GM21786 (cell line): ENCODE data around the gene PYCR2.
"Not testable (repeated sequence)": the region's sequence is repeated elsewhere in the genome, so short reads cannot be mapped to it uniquely, and the experiment has no call there.

Experiments
- ATAC-seq: cut with Tn5 transposase; IDR thresholded peaks from one replicate; pipeline ENCODE4 v1.9.1; 2021; ENCODE audit not compliant: unreplicated experiment

The PYCR2 gene

DNA sequence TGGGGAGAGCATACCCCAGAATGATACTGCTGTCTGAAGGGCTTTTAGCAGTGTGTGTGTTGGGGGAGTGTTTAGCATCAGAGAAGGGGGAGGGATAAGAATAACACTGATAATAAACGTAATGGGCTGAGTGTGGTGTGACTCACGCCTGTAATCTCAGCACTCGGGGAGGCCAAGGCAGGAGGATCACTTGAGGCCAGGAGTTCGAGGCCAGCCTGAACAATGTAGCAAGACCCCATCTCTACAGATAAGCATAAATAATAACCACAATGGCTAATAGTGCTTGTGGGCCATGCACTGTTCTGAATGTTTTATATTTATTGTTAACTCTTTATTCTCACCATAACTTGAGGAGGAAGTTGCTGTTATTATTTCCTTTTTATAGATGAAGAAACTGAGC, 19.5 kb upstream of the PYCR2 start:
- no peak for ATAC-seq

DNA sequence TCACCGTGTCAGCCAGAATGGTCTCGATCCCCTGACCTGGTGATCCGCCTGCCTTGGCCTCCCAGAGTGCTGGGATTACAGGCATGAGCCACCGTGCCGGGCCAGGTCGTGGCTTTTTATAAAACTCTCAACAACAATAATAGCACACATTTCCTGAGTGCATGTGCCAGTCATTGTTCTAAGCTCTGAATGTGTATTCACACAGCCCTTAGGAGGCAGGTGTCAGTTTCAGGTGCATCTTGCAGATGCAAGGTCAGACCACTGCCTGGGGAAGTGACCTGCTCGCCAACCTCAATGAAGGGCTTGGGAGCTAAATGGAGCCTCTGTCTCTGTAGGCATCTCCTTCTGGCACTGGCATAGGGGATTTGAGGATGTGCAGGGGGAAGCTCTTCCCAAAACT, 18.5 kb upstream of the PYCR2 start:
- ATAC-seq = peak; percentile 89

DNA sequence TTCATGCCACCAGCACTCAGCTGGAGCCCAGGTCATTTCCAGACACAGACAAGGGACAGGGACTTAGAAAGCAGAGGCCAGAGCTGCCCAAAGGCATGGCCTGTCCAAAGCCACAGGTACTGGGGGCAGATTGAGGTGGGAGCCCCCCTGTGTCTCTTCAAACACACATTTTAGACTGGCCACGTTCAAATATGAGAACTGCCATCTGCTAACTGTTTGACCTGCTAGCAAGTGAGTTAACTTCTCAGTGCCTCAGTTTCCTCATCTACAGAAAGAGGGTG, 17.8 kb upstream of the PYCR2 start:
- ATAC-seq = no peak

DNA sequence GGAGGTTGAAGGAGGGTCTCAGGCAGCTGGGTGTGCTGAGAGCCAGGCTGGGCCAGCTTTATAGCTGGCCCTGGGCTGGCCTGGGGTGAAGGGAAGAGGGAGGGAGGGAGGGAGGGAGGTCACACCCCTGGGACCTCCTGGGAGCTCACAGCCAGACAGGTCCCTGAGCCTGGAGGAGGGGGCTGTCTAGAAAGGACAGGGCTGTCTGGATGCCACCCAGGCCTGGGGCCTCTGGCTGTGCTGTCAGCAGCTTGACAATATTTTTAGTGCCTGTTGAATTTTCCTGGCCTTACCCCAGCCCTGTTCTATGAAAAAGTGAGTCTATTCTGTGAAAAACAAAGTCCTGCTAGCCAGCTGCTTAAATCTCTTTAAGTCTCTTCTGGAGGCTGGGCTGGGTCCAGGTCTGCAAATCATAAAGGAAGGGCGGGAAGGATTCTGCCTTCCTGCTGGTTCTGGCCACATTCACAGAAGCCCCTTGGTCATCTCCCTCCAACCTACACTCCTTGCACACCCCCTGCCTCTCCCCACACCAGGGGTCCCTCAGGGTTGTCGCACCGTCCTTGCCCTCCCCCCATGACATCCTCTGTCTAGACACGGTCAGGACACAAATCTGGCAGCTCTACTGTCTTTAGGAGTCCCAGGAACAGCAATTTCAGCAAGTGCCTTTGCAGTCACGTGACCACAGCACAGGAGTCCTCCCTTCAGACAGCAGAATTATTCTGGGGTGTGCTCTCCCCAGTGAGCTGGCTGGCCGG, 17.3 kb upstream of the PYCR2 start, which contains the start of gene LEFTY2:
Gene LEFTY2, minus strand, starts transcription at position 34 of the 755 bp plus-strand sequence. CDS start 80 bp downstream, outside the sequence.
- no peak for ATAC-seq

DNA sequence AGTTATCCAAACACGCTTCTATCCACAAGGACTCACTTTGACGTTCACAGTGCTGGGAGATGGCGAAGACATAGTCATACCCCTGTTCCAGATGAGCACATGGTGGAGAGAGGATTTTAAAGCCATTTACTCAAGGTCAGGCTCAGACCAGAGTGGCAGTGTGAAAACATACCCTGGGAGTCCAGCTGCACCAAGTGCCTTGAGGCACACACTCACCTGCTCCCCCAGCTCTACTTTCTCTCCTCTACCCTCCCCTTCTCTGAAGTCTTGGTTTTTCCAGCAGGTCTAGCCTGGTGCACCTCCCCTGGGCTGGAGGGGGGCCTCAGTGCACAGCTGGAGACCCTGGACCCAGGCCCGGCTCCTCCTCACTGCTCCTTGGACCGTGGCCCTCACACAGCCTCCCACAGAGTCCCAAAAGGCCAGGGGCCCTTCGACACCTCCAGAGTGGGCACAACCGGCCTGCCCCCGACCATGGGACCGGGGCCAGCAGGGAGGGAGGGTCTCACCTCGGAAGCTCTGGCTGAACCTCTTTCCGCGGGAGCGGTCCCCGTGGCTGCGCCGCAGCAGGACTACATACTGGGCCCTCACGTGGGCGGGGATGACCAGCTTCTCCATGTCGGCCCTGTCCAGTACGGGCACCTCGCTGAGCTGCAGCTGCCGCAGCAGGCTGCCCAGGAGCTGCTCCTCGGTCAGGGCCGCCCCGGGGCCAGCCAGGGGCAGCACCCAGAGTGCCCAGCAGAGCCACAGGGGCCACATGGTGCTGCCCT, 16.5 kb upstream of the PYCR2 start:
- ATAC-seq = no peak

DNA sequence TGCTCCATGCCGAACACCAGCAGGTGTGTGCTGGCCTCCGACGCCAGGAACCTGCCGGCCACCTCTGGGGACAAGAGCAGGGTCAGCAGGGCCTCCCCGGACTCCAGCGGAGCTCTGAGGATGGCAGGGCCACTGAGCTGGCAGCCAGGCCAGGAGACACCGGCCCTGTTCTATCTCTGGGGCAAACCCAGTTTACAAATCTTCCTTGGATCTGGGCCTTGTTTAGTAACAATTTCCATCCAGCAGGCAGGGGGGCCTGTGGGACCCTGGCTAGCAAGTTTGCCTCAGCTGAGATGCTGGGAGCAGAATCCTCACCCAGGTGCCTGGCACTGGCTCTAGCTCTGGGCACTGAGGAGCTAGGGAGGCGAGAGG, 15.9 kb upstream of the PYCR2 start:
- not testable (repeated sequence) for ATAC-seq

DNA sequence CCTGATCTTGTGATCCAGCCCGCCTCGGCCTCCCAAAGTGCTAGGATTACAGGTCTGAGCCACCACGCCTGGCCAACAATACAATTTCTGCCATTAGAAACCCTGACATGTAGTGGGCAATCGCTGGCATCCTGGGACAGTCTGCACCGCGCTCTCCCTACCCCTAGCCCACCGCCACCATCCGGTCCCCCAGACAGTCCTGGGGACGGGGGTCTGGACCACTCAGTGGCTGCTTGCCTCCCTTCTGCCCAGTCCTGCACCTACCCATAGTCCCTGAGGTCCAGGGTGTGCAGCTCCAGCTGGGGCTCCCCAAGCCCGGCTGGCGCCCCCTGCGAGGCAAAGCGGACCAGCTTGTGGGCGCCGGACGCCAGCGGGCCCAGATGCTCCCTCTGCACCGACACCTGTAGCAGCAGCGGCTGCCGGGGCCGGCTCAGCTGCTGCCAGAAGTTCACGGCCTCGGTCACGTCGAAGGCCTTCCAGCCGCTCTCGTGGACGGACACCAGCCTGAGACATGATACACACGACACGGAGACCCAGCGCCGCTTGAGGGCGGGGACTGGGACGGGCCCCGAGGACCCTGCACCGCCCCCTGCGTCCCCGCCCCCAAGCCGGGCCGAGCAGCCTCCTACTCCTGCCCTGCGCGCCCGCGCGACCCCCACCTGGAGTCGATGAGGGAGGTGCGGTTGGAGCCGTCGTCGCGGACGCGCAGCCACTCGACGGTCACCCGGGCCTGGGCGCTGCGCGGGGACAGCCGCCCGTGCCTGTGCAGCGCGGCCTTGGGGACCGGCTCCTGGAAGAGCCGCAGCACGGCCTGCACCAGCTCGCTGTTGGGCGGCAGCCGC, 15.3 kb upstream of the PYCR2 start:
- not testable (repeated sequence) for ATAC-seq

DNA sequence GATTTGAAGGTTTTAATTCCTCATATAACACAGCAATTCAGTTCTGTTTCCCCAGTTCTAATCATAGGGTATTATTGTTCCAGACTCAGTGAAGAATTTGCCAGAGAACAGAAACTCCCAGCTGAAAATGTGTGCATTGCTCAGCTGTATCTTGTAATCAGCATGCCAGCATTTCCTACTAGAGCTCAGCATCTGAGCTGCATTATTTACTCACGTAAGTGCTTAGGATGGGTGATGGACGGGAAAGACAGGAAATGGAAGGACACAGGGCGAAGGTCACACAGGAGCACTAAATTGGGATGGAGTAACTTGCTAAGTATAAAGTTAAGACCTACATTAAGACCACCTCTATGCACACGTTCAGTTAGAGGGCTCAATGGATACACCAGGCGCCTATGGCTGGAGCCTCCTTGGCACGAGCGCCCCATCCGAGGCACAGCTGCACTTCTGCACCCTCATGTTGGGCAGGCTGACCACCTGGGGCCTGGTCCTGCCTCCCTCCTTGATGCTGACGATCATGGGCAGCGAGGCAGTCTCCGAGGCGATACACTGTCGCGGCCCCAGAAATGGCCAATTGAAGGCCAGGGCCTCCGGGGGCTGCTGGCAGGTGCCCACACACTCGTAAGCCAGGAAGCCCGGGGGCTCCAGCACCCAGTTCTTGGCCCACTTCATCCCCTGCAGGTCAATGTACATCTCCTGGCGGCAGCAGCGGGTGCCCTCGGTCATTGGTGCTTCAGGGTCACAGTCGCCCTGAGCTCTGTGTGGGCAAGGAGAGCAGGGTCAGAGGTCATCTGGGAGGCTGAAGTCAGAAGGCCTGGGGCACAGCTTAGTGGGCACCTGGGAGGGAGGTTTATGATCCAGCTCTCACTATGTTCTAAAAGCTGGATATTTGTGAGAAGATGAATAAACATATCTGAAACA, 13.3 kb upstream of the PYCR2 start:
- no peak for ATAC-seq

DNA sequence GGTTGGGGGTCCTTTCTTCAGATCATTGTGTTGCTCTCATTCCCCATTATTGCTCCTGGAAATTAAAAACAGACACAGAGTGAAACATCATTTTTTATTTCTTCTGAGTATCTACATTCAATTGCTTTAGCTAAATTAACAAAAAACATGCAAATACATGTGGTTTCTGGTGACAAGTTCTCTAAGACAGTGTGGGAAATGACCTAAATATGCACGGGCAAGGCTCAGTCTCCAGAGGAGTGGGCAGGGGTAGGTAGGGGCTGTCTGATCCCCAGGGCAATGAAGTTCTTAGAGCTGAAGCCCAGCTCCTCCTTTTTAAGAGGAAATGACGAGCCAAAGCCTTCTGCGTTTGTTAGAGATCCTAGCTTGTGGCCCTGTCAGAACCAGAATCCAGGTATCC, 12.5 kb upstream of the PYCR2 start:
- no peak for ATAC-seq

DNA sequence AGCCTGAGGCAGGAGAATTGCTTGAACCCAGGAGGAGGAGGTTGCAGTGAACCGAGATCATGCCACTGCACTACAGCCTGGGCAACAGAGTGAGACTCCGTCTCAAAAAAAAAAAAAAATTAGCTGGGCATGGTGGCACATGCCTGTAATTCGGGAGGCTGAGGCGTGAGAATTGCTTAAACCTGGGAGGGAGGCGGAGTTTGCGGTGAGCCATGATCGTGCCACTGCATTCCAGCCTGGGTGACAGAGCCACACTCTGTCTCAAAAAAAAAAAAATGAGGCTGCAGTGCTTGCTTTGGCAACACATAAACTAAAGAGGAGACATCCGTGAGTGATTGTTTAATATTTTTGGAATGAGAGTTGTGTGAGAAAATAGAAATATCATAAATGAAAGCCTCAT, 12.0 kb upstream of the PYCR2 start:
- not testable (repeated sequence) for ATAC-seq

DNA sequence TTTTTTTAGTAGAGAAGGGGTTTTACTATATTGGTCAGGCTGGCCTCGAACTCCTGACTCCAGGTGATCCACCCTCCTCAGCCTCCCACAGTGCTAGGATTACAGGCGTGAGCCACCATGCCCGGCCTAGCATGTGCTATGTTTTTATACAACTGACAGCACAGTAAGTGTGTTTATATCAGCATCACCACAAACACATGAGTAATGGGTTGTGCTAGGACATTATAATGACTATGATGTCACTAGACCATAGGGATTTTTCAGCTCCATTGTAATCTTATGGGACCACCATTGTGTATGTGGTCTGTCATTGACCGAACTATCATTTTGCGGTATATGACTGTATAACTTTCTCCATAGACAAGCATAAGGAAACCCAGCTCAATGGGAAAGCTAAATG, 10.7 kb upstream of the PYCR2 start:
- ATAC-seq = no peak

DNA sequence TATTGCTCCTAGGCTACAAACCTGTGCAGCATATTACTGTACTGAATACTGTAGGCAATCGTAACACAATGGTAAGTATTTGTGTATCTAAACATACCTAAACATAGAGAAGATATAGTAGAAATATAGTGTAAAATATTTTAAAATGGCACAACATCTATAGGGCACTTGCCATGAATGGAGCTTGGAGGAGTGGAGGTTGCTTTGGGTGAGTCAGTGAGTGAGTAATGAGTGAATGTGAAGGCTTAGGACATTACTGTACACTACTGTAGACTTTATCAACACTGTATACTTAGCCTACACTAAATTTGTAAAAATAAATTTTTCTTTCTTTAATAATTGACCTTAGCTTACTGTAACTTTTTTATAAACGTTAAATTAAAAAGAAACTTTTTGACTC, 9.0 kb upstream of the PYCR2 start:
- no peak for ATAC-seq

DNA sequence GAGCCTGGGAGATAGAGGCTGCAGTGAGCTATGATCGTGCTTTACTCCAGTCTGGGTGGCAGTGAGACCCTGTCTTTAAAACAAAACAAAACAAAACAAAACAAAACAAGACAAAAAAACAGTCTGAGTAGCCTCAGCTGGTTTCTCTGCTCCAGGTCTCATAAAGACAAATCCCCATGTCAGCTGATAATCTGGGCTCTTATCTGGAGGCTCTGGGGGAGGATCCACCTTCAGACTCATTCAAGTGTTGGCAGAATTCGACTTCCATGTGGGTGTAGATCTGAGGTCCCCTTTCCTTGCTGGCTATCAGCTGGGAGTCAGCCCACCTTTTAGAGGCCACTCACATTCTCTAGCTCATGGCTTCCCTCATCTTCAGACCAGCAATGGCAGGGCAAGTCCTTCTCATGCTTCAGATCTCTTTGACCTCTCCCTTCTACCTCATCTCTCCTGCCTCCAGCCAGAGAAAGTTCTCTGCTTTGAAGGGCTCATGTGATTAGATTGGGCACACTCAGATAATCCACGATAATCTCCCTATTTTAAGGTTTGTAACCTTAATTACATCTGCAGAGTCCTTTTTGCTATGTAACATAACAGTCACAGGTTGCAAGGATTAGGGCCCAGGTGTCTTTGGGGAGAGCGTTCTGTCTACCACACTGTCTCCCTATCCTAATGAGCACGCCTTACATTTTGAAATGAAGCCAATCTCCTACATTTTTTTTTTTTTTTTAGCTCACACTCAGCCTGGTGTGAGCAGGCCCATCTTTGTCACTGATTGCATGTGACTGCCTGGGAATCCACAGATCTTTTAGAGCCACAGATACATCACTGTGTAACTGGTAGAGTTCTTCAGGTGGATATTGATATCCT, 7.5 kb upstream of the PYCR2 start:
- no peak for ATAC-seq

DNA sequence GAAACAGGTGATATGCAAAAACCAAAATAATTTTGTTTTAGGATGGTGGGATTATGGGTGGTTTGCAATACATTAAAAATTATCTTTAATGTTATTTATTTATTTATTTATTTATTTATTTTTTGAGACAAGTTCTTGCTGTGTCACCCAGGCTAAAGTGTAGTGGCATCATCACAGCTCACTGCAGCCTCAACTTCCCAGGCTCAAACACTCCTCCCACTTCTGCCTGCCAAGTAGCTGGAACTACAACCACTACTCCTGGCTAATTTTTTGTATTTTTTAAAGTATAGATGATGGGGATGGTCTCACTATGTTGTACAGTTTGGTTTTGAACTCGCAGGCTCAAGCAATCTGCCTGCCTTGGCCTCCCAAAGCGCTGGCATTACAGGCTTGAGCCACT, 6.5 kb upstream of the PYCR2 start:
- ATAC-seq = no peak

DNA sequence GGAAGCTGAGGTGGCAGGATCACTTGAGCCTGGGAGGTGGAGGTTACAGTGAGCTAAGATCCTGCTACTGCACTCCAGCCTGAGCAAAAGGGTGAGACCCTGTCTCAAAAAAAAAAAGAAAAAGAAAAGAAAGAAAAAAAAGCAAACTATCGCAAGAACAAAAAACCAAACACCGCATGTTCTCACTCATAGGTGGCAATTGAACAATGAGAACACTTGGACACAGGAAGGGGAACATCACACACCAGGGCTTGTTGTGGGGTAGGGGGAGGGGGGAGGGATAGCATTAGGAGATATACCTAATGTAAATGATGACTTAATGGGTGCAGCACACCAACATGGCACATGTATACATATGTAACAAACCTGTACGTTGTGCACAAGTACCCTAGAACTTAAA, 5.4 kb upstream of the PYCR2 start:
- ATAC-seq = not testable (repeated sequence)

DNA sequence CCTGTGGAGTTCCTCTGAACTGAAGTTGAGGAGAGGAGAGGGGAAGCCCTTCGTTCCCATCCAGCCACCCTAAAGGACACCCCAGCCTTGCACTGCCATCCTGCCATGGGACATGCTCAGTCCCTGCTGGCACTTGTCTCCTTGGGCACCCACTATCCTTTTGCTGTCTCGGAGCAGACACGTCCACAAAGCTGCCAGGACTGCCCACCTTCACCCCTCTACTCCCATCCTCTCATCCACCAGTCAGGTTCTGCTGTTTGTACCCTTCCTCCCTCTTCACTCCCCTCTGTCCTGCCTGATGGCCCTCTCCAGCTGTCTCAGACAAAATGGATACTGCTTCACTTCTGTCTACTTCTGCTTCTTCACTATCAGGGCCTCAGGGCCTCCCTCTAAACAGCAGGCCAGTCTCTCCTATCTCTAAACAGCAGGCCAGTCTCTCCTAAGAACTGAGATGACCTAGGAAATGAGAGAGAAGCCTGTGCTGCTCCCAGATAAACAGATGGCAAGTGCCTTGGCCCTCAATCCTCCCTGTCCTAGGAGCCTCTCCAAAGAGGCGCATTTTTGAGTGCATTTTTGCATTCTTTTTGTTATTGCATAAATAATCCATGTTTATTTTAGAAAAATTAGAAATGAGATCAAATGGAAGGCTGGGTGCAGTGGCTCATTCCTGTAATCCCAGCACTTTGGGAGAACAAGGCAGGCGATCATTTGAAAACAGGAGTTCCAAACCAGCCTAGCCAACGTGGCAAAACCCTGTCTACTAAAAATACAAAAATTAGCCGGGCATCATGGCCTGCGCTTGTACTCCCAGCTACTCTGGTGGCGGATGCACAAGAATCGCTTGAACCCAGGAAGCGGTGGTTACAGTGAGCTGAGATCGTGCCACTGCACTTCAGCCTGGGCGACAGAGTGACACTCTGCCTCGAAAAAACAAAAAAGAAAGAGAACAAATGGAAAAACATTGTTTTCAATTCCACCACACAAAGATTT, 4.4 kb upstream of the PYCR2 start:
- ATAC-seq = no peak

DNA sequence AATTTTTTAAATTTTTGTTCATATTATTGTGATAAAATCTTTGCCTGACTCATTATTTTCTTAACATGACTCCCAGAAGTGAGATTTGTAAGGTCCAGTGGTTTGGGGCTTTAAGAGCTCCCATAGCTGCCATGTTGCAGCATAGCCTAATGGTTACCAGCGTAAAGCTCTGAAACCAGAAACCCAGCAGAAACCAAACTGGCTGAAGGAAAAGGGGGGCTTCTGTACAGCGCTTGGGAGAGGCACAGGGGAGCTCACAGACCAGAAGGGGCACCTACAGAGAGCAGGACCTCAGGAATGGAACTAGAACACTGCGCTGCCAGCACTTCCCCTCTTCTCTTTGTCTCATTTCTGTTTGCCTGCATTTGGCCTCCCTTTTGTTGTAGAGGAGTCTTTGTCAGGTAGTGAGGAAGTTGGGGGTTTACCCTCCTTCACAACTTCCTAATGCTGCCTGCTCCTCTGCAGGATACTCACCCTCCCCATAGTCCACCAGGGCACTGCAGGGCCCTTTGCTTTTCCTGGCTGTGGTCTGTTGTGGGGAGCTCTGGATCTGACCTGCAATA, 2.6 kb upstream of the PYCR2 start:
- ATAC-seq = no peak

DNA sequence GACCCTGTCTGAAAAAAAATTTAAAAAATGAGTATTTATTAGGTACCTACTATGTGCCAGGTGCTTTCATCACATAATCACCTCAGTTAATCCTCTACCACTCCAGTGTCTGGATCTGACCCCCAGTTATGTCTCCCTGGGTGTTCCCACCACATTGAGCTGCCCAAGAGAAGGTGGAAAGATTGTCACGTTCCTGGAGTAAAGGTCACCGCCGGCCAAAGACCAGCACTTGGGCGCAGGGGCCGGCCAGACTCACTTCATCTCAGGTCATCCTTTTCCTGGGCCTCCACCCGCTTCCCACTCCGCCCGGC, 714 bp downstream of the PYCR2 start:
- ATAC-seq = no peak
